IPS-18a (cell line): Measurements from ENCODE around the gene TANGO2.

Experiments
- H3K27ac ChIP-seq: one replicate; pipeline ENCODE4 v1.5.1; 2013; ENCODE audit warnings: low read length
- H3K27me3 ChIP-seq: one replicate; pipeline ENCODE4 v1.6.1; 2013; ENCODE audit warnings: mild to moderate bottlenecking, low read length; ENCODE audit not compliant: control insufficient read depth, insufficient read depth
- H3K36me3 ChIP-seq: one replicate; pipeline ENCODE4 v1.6.1; 2013; ENCODE audit warnings: low read depth, low read length; ENCODE audit not compliant: control insufficient read depth
- H3K4me1 ChIP-seq: one replicate; pipeline ENCODE4 v1.6.1; 2013; ENCODE audit warnings: low read depth, low read length; ENCODE audit not compliant: control insufficient read depth
- H3K4me3 ChIP-seq: one replicate; pipeline ENCODE4 v1.5.1; 2013; ENCODE audit warnings: low read length
- H3K9ac ChIP-seq: one replicate; pipeline ENCODE4 v1.6.1; 2013; ENCODE audit warnings: mild to moderate bottlenecking, low read length, moderate library complexity
- H3K9me3 ChIP-seq: one replicate; pipeline ENCODE4 v1.6.1; 2013; ENCODE audit warnings: low read depth, low read length; ENCODE audit not compliant: control insufficient read depth

The TANGO2 gene

DNA sequence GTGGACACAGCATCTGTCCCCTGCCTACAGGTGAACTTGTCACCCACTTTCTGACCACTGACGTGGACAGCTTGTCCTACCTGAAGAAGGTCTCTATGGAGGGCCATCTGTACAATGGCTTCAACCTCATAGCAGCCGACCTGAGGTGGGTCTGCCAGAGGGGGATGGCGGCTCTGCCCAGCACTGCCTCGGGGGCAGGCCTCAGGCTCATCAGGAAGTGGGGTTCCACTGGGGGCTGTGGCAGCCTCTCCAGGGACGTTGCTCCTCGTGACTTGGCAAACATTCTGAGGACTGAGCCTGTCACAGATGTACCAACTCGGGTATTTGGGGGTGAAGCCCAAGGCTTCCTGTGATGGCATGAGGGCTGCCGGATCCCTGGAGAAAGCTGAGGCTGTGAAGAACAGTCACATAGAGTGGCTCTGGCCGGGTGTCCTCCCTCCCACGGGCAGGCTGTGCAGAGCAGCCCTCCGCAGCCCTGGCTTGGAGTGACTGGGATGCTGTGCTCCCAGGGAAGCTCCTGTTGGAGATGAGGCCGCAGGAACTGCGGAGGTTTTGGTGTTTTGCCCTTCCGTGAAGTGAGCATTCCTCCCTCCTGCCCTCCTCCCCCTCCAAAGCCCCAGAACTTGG, 32.6 kb downstream of the TANGO2 start:
- Histone ChIP-seq H3K36me3 (no peaks in the 10 kb centered on the region), H3K4me1 (no peaks in the 10 kb centered on the region), H3K27me3 (no peaks in the 10 kb centered on the region), H3K4me3 (no peak overlapping the region), H3K27ac (no peak overlapping the region), H3K9ac (no peak overlapping the region), H3K9me3 (no peaks in the 10 kb centered on the region)

DNA sequence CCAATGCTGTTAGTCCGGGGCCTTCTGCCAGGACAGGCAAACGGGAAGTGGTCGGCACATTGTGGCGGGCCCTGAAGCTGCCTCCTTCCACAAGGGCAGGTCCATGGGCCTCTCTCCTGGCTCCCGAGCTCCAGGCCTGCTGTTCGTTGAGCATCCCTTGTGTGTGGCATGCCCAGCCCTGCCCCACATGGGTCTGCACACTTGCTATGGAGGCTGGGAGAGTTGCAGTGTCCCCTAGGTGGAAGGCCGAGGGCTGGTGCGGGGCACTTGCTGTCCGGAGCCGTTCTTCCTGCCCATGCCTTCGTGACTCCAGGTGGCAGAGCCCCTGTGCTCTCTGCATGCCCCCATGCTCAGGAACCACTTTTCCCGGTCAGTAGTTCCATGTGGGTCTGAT, 33.1 kb downstream of the TANGO2 start:
- H3K4me3 ChIP-seq: no peak overlapping the region
- H3K36me3 ChIP-seq: no peaks in the 10 kb centered on the region
- no peaks in the 10 kb centered on the region for H3K9me3 ChIP-seq
- no peaks in the 10 kb centered on the region for H3K4me1 ChIP-seq
- H3K9ac ChIP-seq: no peak overlapping the region
- no peak overlapping the region for H3K27ac ChIP-seq
- no peaks in the 10 kb centered on the region for H3K27me3 ChIP-seq

DNA sequence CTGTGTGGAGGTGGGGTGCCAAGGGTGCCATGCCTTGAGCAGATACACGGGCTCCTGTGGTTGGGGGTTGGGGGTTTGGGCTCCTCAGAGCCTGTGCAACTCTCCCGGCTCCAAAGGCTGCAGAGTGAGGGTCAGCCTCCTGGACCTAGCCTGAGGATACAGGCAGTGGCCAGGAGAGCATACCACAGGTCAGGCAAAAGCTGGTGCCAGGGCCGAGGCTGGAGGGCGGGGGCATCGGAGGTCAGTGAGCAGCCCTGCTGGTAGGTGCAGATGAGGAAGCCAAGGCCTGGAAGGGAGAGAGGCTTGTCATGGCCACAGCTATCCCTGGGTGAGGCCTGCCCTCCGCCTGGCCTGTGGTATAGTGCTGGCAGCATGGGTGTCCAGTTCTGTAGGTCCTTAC, 33.6 kb downstream of the TANGO2 start:
- H3K27me3 ChIP-seq: no peaks in the 10 kb centered on the region
- H3K4me3 ChIP-seq: no peak overlapping the region
- H3K27ac ChIP-seq: no peak overlapping the region
- no peaks in the 10 kb centered on the region for H3K9me3 ChIP-seq
- no peaks in the 10 kb centered on the region for H3K36me3 ChIP-seq
- H3K4me1 ChIP-seq: no peaks in the 10 kb centered on the region
- H3K9ac ChIP-seq: no peak overlapping the region

DNA sequence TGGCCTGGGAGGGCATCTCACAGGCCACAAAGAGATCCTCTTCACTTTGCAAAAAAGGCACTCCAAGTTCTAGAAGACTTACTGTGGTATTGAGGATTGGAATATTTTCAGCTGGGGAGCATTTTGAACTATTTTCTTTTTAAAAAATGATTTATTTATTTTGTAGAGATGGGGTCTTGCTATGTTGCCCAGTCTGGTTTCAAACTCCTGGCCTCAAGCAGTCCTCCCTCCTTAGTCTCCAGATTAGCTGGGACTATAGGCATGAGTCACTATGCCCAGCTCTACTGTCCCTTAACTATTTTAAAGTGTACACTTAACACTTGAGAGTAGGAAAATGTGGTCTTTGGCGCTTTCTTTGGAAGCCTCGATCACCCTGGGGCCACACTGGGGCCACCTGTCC, 34.2 kb downstream of the TANGO2 start:
- H3K9me3 ChIP-seq: no peaks in the 10 kb centered on the region
- no peak overlapping the region for H3K9ac ChIP-seq
- H3K36me3 ChIP-seq: no peaks in the 10 kb centered on the region
- H3K4me1 ChIP-seq: no peaks in the 10 kb centered on the region
- H3K27me3 ChIP-seq: no peaks in the 10 kb centered on the region
- H3K27ac ChIP-seq: no peak overlapping the region
- no peak overlapping the region for H3K4me3 ChIP-seq

DNA sequence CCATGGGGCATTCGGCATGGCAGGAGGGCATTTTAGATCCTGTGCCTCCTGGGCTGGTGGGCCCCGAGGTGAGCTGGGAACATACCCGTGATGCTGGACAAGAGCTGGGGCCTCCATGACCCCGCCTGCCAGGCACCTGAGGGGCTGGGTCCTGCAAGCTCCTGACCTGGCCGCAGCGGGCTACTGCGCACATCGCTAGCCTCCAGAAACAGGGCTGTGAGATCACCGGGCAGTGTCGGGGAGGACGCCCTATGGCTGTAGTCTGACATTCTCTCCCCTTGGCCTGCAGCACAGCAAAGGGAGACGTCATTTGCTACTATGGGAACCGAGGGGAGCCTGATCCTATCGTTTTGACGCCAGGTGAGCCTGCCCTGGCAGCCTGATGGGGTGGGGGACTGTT, 34.7 kb downstream of the TANGO2 start:
- H3K27ac ChIP-seq: no peak overlapping the region
- no peaks in the 10 kb centered on the region for H3K9me3 ChIP-seq
- H3K4me3 ChIP-seq: no peak overlapping the region
- H3K9ac ChIP-seq: no peak overlapping the region
- no peaks in the 10 kb centered on the region for H3K36me3 ChIP-seq
- no peaks in the 10 kb centered on the region for H3K27me3 ChIP-seq
- H3K4me1 ChIP-seq: no peaks in the 10 kb centered on the region

DNA sequence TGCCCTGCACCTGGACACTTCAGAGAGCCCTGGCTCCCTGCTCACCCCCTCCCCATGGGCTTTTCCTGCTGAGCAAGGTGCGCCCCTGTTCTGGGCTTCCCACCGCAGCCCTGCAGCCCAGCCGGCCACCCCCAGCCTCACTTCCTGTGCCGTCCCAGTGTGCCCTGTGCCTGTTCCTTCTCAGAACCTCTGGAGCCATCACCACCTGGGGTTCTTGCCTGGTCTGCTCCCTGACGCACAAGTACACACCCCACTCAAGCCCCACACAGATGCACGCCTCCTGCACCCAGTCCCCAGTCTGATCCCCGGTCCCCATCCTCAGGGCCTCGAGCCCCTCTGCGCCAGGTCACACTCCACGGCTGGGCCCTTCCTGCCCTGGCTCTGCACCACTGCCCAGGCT, 35.3 kb downstream of the TANGO2 start:
- H3K36me3 ChIP-seq: no peaks in the 10 kb centered on the region
- no peaks in the 10 kb centered on the region for H3K9me3 ChIP-seq
- H3K27me3 ChIP-seq: no peaks in the 10 kb centered on the region
- no peak overlapping the region for H3K9ac ChIP-seq
- H3K4me1 ChIP-seq: no peaks in the 10 kb centered on the region
- no peak overlapping the region for H3K4me3 ChIP-seq
- no peak overlapping the region for H3K27ac ChIP-seq

DNA sequence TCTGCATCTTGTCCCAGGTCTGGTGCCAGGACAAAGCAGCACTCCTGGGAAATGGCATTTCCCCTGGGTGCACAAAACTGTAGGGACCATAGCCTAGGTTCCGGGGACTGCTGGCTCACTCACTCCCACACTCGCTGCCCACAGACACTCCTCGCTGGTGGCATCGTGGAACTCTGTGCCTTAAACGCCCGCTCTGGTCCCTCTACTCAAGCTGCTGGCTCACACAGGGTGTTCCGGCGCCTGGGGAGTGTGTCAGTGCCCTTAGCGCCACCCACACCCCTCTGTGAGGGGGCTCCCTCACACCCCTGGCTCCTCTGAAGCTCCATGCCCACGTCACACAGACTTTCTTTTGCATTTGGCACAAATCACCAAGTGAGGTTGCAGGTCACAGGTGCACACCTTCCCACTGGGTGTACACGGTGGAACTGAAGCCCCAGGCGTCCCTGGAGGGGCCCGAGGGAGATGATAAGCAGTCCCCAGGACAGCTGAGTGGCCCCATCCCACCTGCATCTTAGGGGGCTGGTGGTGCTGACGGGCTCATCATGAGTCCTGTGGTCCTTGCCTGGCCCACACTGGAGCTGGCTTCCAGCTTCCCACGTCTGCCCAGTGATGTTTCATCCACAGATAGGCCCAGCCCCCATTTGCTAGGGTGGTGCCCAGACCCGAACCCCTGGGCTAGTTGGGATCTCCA, 35.9 kb downstream of the TANGO2 start:
- H3K9ac ChIP-seq: no peak overlapping the region
- no peaks in the 10 kb centered on the region for H3K27me3 ChIP-seq
- no peaks in the 10 kb centered on the region for H3K4me1 ChIP-seq
- no peak overlapping the region for H3K4me3 ChIP-seq
- no peaks in the 10 kb centered on the region for H3K9me3 ChIP-seq
- H3K36me3 ChIP-seq: no peaks in the 10 kb centered on the region
- no peak overlapping the region for H3K27ac ChIP-seq

DNA sequence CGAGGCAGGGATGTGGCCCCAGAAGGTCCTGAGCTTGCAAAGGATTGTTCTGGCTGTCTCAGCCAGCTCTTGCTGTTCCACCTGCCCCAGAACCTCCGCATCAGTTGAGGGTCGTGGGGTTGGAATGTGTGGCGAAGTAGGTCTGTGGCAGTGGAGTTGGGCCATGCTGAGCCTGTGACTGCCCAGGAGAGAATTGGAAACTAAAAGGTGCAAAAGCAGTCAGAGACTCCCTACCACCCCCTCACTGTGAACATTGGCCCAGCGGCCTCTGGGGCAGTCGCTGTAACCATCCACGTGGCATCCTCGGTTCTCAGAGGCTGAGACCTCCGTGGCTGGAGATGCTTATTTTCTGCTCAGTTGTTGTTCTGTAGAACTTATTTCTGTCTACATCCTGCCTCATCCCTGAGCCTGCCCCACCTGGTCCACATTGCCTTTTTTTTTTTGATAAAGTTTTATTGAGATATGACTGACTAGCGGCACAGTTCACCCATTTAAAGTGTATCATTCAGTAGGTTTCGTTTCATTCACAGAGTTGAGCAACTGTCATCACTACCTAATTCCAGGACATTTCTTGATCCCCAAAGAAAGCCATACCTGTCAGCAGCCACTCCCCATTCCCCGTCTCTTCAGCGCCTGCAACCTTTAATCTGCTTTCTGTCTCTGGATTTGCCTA, 36.8 kb downstream of the TANGO2 start:
- Histone ChIP-seq H3K9me3 (no peaks in the 10 kb centered on the region), H3K27me3 (no peaks in the 10 kb centered on the region), H3K36me3 (no peaks in the 10 kb centered on the region), H3K27ac (no peak overlapping the region), H3K4me3 (no peak overlapping the region), H3K4me1 (no peaks in the 10 kb centered on the region), H3K9ac (no peak overlapping the region)

DNA sequence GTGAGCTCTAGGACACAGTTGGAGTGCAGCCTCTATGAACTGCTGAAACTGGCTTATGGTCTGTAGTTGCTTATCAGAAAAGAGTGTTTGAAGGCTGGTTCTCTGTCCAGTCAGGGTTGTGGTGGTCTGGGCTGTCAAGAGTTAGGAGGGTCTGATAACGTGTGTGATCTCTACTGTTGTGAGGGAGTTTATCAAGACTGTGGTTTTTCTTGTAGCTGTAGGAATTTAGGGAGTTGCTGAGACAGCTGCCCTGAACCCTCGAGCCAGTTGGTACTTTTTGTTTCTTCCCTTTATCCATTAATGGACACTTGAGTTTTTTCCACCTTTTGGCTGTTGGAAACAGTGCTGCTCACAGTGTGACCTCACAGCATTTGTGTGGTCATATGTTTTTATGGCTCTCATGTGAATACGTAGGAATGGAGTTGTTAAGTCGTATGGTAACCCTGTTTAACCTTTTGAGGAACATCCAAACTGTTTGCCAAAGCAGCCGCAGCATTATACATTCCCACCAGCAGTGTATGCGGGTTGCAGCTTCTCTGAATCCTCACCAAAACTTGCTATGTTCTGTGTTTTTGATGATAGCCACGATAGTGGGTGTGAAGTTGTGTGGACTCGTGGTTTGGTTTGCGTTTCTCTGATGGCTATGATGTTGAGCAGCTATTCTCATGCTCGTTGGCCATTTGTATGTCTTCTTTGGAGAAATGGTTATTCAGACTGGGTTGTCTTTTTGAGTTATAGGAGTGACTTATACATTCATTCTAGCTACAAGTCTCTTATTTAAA, 38.3 kb downstream of the TANGO2 start:
- H3K27ac ChIP-seq: no peak overlapping the region
- H3K4me1 ChIP-seq: no peaks in the 10 kb centered on the region
- no peak overlapping the region for H3K4me3 ChIP-seq
- no peaks in the 10 kb centered on the region for H3K9me3 ChIP-seq
- no peaks in the 10 kb centered on the region for H3K27me3 ChIP-seq
- H3K36me3 ChIP-seq: no peaks in the 10 kb centered on the region
- H3K9ac ChIP-seq: no peak overlapping the region

DNA sequence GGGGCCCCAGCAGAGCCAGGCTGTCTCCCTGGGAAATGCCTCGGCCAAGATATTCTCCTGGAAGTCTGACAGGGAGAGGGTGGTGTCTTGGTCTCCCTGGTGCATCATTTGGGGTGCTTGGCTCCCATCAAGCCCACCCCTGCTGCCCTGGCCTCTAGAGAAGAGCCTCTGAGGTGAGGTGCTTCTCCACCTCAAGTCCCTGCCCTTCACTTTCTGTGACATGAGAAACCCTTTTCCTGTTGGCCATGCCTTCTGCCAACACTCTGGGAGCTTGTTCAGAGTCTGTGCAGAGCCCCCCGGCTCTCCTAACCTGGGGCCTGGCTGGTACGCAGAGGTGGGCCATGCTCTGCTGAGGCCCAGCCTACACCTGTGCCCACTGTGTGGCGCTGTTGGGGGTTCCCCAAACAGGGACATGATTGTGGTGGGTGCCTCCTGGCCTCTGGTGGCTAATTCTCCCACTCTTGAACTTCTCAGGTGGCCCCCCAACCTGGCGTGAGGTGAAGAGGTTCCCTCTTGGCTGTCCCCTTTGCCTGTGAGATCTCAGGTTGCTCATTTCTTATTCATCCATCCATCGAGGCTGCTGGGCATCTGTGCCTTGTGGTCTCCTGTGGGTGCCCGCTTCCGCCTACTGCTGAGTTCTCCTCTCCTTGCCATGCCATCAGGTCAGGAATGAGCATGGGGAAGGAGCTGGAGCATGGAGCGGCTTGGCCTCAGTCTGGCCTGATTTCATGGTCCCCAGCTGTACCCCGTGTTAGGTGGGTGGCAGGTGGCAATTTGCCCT, 40.0 kb downstream of the TANGO2 start:
- H3K4me1 ChIP-seq: no peaks in the 10 kb centered on the region
- H3K9me3 ChIP-seq: no peaks in the 10 kb centered on the region
- no peaks in the 10 kb centered on the region for H3K27me3 ChIP-seq
- H3K27ac ChIP-seq: no peak overlapping the region
- H3K4me3 ChIP-seq: no peak overlapping the region
- H3K36me3 ChIP-seq: no peaks in the 10 kb centered on the region
- H3K9ac ChIP-seq: no peak overlapping the region

DNA sequence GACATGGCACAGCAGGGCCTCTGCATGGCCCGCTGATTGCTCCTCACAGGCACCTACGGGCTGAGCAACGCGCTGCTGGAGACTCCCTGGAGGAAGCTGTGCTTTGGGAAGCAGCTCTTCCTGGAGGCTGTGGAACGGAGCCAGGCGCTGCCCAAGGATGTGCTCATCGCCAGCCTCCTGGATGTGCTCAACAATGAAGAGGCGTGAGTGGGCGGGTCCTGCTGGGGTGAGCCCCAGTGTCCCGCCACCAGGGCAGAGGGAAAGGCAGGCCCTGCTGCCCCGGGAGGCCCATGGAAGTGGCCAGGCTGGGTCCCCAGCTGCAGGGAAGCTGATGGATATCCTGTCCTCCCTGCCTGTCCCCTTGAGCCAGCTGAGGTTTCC, 40.6 kb downstream of the TANGO2 start:
- Histone ChIP-seq H3K27ac (no peak overlapping the region), H3K36me3 (no peaks in the 10 kb centered on the region)

More for the DNA sequence above, 40.6 kb downstream of the TANGO2 start:
- Histone ChIP-seq H3K9ac (no peak overlapping the region), H3K4me3 (no peak overlapping the region), H3K4me1 (no peaks in the 10 kb centered on the region), H3K9me3 (no peaks in the 10 kb centered on the region), H3K27me3 (no peaks in the 10 kb centered on the region)
